BLaER1 treated with 17β-estradiol and CSF1 and Interleukin-3, amounts not matched to agents 10 nM and 100 nM (cell line): ENCODE measurements around the gene USH1C.
A peak's percentile ranks its signal among the peaks of the same experiment; 100 is the strongest.

Source experiments
- H3K27ac ChIP-seq, 11 experiments: shearing (Covaris generic); formaldehyde crosslinking; 2 replicates each; pipeline ENCODE4 v1.8.1; 2022
- H3K27me3 ChIP-seq, 11 experiments: shearing (Covaris generic); formaldehyde crosslinking; 2 replicates each; pipeline ENCODE4 v1.8.1; 2022
- H3K36me3 ChIP-seq, 11 experiments: shearing (Covaris generic); formaldehyde crosslinking; 2 replicates each; pipeline ENCODE4 v1.8.1; 2022
- H3K4me1 ChIP-seq, 10 experiments: shearing (Covaris generic); formaldehyde crosslinking; 2 replicates each; pipeline ENCODE4 v1.8.1; 2022
- H3K4me2 ChIP-seq, 11 experiments: shearing (Covaris generic); formaldehyde crosslinking; 2 replicates each; pipeline ENCODE4 v1.8.1; 2022
- H3K4me3 ChIP-seq, 10 experiments: shearing (Covaris generic); formaldehyde crosslinking; 2 replicates each; pipeline ENCODE4 v1.8.1; 2022
- H3K9ac ChIP-seq, 11 experiments: shearing (Covaris generic); formaldehyde crosslinking; 2 replicates each; pipeline ENCODE4 v1.8.1; 2022
- H3K9me3 ChIP-seq, 11 experiments: shearing (Covaris generic); formaldehyde crosslinking; replicated peaks in 1 of 11; 2 replicates each; pipeline ENCODE4 v1.8.1; 2022
- H4K20me1 ChIP-seq, 11 experiments: shearing (Covaris generic); formaldehyde crosslinking; 2 replicates each; pipeline ENCODE4 v1.8.1; 2022
- Cebpa-rat ChIP-seq, 11 experiments: shearing (Covaris generic); IDR thresholded peaks; 2 replicates each; pipeline ENCODE4 v1.8.1; 2022

The USH1C gene

GRCh38 chr11:17457396-17458173 lies 86.6 kb downstream of the USH1C start:
- Histone ChIP-seq H3K36me3 (no peaks in the 10 kb centered on the region), H3K27me3 (no peaks in the 10 kb centered on the region), H4K20me1 (no peaks in the 10 kb centered on the region), H3K4me3 (peak overlapping the region in 3 of 10 experiments; percentile 4 to 26 (median 25); a peak in 5 of 20 replicates), H3K4me2 (peak overlapping the region; percentile 52 to 88 (median 78)), H3K27ac (peak overlapping the region in 8 of 11 experiments; percentile 46 to 85 (median 78); a peak in 16 of 22 replicates), H3K4me1 (peaks cover 17 to 53% (median 46%) of the 10 kb centered on the region in 10 experiments), H3K9me3 (0 out of 22 replicates have a peak, but pooled peaks cover 0 to 4% (median 0%) of the 10 kb centered on the region in 11 experiments), H3K9ac (peak overlapping the region in 8 of 11 experiments; percentile 30 to 71 (median 60); a peak in 15 of 22 replicates)
- peak in 4 of 11 experiments; percentile 16 to 86 (median 21); a peak in 2 of 22 replicates for TF ChIP-seq Cebpa-rat (IDR thresholded peaks at IDR 0.05)

- H3K9me3 ChIP-seq, result 0 out of 22 replicates have a peak, but pooled peaks cover 0 to 7% (median 0%) of the 10 kb centered on the region in 11 experiments
- no peak overlapping the region for H3K9ac ChIP-seq
- H3K27ac ChIP-seq, result no peak overlapping the region
- H3K36me3 ChIP-seq, result no peaks in the 10 kb centered on the region
- no peak overlapping the region for H3K4me2 ChIP-seq
- no peak for TF ChIP-seq Cebpa-rat (IDR thresholded peaks at IDR 0.05)
- no peaks in the 10 kb centered on the region for H3K27me3 ChIP-seq
- peaks cover 8 to 25% (median 18%) of the 10 kb centered on the region in 10 experiments; a peak in 19 of 20 replicates for H3K4me1 ChIP-seq
- H4K20me1 ChIP-seq, result no peaks in the 10 kb centered on the region
- no peak overlapping the region for H3K4me3 ChIP-seq
These were observed 91.5 kb downstream of the USH1C start for GRCh38 chr11:17452668-17453067.

GRCh38 chr11:17449158-17449557 lies 95.1 kb downstream of the USH1C start:
- H3K27me3 ChIP-seq, result no peaks in the 10 kb centered on the region
- peaks cover 11 to 29% (median 24%) of the 10 kb centered on the region in 10 experiments for H3K4me1 ChIP-seq
- 0 out of 22 replicates have a peak, but pooled peaks cover 0 to 7% (median 0%) of the 10 kb centered on the region in 11 experiments for H3K9me3 ChIP-seq
- H3K27ac ChIP-seq, result no peak overlapping the region
- no peak overlapping the region for H3K9ac ChIP-seq
- H3K4me2 ChIP-seq, result no peak overlapping the region
- no peak overlapping the region for H3K4me3 ChIP-seq
- no peaks in the 10 kb centered on the region for H4K20me1 ChIP-seq
- H3K36me3 ChIP-seq, result no peaks in the 10 kb centered on the region
- TF ChIP-seq Cebpa-rat (IDR thresholded peaks at IDR 0.05), result no peak

- no peaks in the 10 kb centered on the region for H3K27me3 ChIP-seq
- peaks cover 11 to 44% (median 29%) of the 10 kb centered on the region in 10 experiments for H3K4me1 ChIP-seq
- H3K9ac ChIP-seq, result no peak overlapping the region
- H3K4me2 ChIP-seq, result peak overlapping the region in 8 of 11 experiments; percentile 51 to 77 (median 73); a peak in 15 of 22 replicates
- no peaks in the 10 kb centered on the region for H3K36me3 ChIP-seq
- TF ChIP-seq Cebpa-rat (IDR thresholded peaks at IDR 0.05), result no peak
- H3K4me3 ChIP-seq, result no peak overlapping the region
- H3K9me3 ChIP-seq, result peaks cover 0 to 2% (median under 1%) of the 10 kb centered on the region in 11 experiments; a peak in 10 of 22 replicates
- no peak overlapping the region for H3K27ac ChIP-seq
- H4K20me1 ChIP-seq, result no peaks in the 10 kb centered on the region
These were observed 97.7 kb downstream of the USH1C start for GRCh38 chr11:17446482-17446881.

- no peak overlapping the region for H3K4me3 ChIP-seq
- H3K4me1 ChIP-seq, result peaks cover 11 to 48% (median 31%) of the 10 kb centered on the region in 10 experiments
- H3K9ac ChIP-seq, result peak overlapping the region in 2 of 11 experiments; percentile 1 to 11; a peak in 2 of 22 replicates
- no peaks in the 10 kb centered on the region for H3K36me3 ChIP-seq
- H4K20me1 ChIP-seq, result no peaks in the 10 kb centered on the region
- peaks cover 0 to 12% (median 11%) of the 10 kb centered on the region in 11 experiments; a peak in 15 of 22 replicates for H3K9me3 ChIP-seq
- H3K27me3 ChIP-seq, result no peaks in the 10 kb centered on the region
- peak overlapping the region in 3 of 11 experiments; percentile 5 to 18 (median 8); a peak in 2 of 22 replicates for H3K27ac ChIP-seq
- peak overlapping the region; percentile 21 to 77 (median 67); a peak in 21 of 22 replicates for H3K4me2 ChIP-seq
- no peak for TF ChIP-seq Cebpa-rat (IDR thresholded peaks at IDR 0.05)
These were observed 98.9 kb downstream of the USH1C start for GRCh38 chr11:17445240-17445795.

- no peak for TF ChIP-seq Cebpa-rat (IDR thresholded peaks at IDR 0.05)
- H4K20me1 ChIP-seq, result no peaks in the 10 kb centered on the region
- no peaks in the 10 kb centered on the region for H3K36me3 ChIP-seq
- no peak overlapping the region for H3K9ac ChIP-seq
- peaks cover 0 to 12% (median 11%) of the 10 kb centered on the region in 11 experiments; a peak in 15 of 22 replicates for H3K9me3 ChIP-seq
- no peaks in the 10 kb centered on the region for H3K27me3 ChIP-seq
- H3K4me3 ChIP-seq, result no peak overlapping the region
- H3K4me1 ChIP-seq, result peaks cover 19 to 60% (median 43%) of the 10 kb centered on the region in 10 experiments
- peak overlapping the region in 8 of 11 experiments; percentile 51 to 77 (median 73); a peak in 15 of 22 replicates for H3K4me2 ChIP-seq
- H3K27ac ChIP-seq, result no peak overlapping the region; a peak in 1 of 22 replicates
These were observed 100.1 kb downstream of the USH1C start for GRCh38 chr11:17443926-17444690.
